Colonic mucosa (tissue), 4 donors: Measurements from ENCODE around the gene PLA2G10. TPM values are rescaled to one million over a fixed set of nuclear protein-coding genes. Genes with fewer than 3 reads are reported as not detected.
A peak's percentile ranks its signal among the peaks of the same experiment; 100 is the strongest.
"Not testable (repeated sequence)": the region's sequence is repeated elsewhere in the genome, so short reads cannot be mapped to it uniquely, and the experiment has no call there.

ENCODE experiments used
- DNase-seq: peaks from one replicate; pipeline ENCODE4 v3.0.0-alpha.2; 2020
- H3K27ac ChIP-seq: fragments of 200-600 bp; one replicate; pipeline ENCODE4 v1.8.0; 2021
- H3K27me3 ChIP-seq: fragments of 200-600 bp; one replicate; pipeline ENCODE4 v1.8.0; 2021
- H3K36me3 ChIP-seq: fragments of 200-600 bp; one replicate; pipeline ENCODE4 v1.8.0; 2021
- H3K4me1 ChIP-seq: fragments of 200-600 bp; one replicate; pipeline ENCODE4 v1.8.0; 2021; ENCODE audit warnings: mild to moderate bottlenecking
- H3K4me3 ChIP-seq: fragments of 200-600 bp; one replicate; pipeline ENCODE4 v1.8.0; 2021
- H3K9ac ChIP-seq, 2 donors: one replicate each; pipeline ENCODE4 v1.7.0; 2013; ENCODE audit warnings: control low read depth in 2 of 2, low read depth in 2 of 2, low read length in 2 of 2
- H3K9me3 ChIP-seq: fragments of 200-600 bp; one replicate; pipeline ENCODE4 v1.8.0; 2021
- intact Hi-C: fragments of 100-400 bp; cut with DNase I; formaldehyde crosslinking; loops from one replicate; pipeline ENCODE4 v1.14.1; 2022
- total RNA-seq, 2 donors: library from RNA; stranded (reverse); fragmentation: NEBNext Ultra II Directional in 1 of 2; extraction: Animal tissue kit (Norgen Biotek cat#: 25700) in 1 of 2; gene quantifications; one replicate each; pipeline ENCODE4 v1.2.1, GENCODE V29; 2021
- TF ChIP-seq, protein P1 (sequence below): fragments of 200-600 bp; IDR thresholded peaks from one replicate; pipeline ENCODE4 v1.8.0; 2022; ENCODE audit warnings: antibody characterized with exemption, mild to moderate bottlenecking
- donor health status: healthy.
- donor health status: DM: no; HTN: no; CAD: no.
- donor health status: DM: no; HTN: no; CAD: no.

The PLA2G10 gene
- total RNA-seq, 2 donors from 2014 or later, result 30.5 to 33.0 TPM

DNA sequence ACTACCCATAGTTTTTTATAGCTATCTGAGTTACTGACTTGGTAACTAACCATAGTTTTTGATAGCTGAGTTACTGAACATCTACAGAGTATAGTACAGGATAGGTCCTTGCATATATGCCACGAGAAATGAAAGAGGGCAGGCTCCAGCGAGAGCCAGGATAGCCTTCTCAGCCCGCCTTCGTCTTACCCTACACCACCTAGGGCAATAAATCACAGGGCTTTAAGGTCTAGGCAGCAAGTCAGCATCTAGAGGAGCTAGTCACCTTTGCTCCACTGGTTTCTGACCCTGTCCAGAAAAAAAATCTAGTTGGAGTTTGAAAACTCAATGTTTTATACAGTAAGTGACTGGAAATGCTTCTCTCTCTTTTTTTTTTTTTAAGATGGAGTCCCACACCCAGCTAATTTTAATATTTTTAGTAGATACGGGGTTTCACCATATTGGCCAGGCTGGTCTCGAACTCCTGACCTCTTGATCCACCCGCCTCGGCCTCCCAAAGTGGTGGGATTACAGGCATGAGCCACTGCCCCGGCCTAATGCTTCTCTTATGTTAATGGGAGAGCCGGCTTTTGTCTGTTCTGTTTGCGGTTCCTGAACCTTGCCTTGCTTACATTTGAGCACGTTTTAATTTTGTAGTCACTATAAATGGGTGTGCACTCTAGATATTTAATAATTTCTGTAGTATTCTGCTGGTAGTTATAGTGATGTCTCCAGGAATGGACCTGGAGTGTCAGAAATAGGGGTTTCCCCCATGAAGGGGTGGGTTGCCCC lies 58.5 kb downstream of the PLA2G10 start:
- Histone ChIP-seq H3K4me3 (no peak overlapping the region), H3K4me1 (peaks cover 8% of the 10 kb centered on the region), H3K36me3 (no peaks in the 10 kb centered on the region), H3K9me3 (no peaks in the 10 kb centered on the region), H3K27me3 (no peaks in the 10 kb centered on the region), H3K27ac (no peak overlapping the region), H3K9ac (peak overlapping the region in 1 of 2 donors; percentile 99)
- DNase-seq, result no peak
- intact Hi-C loops, result no loop called here
- TF ChIP-seq, protein P1, sequence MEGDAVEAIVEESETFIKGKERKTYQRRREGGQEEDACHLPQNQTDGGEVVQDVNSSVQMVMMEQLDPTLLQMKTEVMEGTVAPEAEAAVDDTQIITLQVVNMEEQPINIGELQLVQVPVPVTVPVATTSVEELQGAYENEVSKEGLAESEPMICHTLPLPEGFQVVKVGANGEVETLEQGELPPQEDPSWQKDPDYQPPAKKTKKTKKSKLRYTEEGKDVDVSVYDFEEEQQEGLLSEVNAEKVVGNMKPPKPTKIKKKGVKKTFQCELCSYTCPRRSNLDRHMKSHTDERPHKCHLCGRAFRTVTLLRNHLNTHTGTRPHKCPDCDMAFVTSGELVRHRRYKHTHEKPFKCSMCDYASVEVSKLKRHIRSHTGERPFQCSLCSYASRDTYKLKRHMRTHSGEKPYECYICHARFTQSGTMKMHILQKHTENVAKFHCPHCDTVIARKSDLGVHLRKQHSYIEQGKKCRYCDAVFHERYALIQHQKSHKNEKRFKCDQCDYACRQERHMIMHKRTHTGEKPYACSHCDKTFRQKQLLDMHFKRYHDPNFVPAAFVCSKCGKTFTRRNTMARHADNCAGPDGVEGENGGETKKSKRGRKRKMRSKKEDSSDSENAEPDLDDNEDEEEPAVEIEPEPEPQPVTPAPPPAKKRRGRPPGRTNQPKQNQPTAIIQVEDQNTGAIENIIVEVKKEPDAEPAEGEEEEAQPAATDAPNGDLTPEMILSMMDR, result no peak

DNA sequence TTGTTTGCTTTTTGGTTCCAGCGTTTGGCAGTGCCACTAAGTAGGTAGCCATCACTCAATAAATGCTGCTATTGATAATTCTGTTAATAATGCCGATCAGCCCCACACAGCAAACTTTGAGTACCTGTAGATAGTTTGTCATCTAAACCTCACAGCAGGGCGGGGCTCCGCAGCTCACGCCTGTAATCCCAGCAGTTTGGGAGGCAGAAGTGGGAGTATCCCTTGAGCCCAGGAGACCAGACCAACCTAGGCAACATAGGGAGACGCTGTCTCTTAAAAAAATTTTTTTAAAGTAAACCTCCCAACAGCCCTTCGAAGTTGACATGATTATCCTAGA lies 59.8 kb downstream of the PLA2G10 start:
- TF ChIP-seq, protein P1, result no peak
- Histone ChIP-seq H3K27ac (peak overlapping the region; percentile 96), H3K9ac (peak overlapping the region in 1 of 2 donors; percentile 99), H3K4me1 (peaks cover 8% of the 10 kb centered on the region), H3K4me3 (peak overlapping the region; percentile 82), H3K36me3 (no peaks in the 10 kb centered on the region), H3K9me3 (no peaks in the 10 kb centered on the region), H3K27me3 (no peaks in the 10 kb centered on the region)
- peak; percentile 40 for DNase-seq
- intact Hi-C loops, result no loop called here

DNA sequence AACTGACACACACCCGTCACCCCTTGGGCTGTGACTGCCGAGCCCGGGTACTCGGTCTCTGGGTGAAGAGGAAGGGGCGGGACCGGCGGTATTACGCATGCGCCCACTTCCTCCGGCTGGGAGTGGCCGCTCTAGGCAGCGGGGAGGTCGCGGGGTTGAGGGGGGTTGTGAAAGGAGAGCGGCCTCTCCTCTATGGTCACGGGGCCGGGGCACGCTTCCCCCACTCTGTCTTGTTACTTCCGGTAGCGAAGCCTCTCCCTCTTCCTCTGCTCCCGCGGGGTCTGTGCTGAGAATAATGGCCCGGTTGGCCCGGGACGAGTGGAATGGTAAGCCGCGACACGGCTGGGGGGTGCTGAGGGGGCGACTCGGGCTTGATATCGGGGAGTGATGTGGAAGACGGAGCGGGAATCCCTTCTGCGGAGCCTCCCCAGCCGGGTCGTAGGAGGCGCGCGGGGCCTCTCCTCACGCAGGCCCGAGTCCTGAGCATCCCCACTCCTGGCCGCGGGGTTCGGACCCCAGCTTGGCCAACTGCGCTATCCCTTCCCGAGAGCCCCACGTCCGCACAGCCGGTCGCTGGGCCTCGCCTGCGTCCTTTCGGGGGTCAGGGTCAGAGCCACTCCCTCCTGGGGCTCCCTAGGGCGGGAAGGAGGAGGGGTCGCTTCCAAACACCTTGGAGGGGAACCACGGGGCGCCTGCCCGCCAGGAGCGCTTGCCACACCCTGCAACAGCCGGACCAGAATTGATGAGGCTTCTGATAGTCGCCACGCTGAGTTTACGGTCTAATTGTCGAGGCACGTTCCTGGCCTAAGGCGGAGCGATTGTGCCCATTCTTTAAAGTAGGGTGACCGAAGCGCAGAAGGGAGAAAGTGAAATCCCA lies 61.2 kb downstream of the PLA2G10 start, which contains the start of gene BFAR:
TSS of gene BFAR (plus strand) at position 259 of the 877 bp plus-strand sequence. CDS start 11,396 bp downstream, outside the sequence.
- Histone ChIP-seq H3K27me3 (no peaks in the 10 kb centered on the region), H3K4me1 (peaks cover 8% of the 10 kb centered on the region), H3K9ac (peak within 1 kb of the TSS; percentile 99), H3K36me3 (no peaks in the 10 kb centered on the region), H3K27ac (peak within 1 kb of the TSS; percentile 96), H3K9me3 (no peaks in the 10 kb centered on the region), H3K4me3 (peak within 1 kb of the TSS; percentile 82)
- DNase-seq, result peak; percentile 99
- intact Hi-C loops, result no loop called here
- TF ChIP-seq, protein P1, result no peak

DNA sequence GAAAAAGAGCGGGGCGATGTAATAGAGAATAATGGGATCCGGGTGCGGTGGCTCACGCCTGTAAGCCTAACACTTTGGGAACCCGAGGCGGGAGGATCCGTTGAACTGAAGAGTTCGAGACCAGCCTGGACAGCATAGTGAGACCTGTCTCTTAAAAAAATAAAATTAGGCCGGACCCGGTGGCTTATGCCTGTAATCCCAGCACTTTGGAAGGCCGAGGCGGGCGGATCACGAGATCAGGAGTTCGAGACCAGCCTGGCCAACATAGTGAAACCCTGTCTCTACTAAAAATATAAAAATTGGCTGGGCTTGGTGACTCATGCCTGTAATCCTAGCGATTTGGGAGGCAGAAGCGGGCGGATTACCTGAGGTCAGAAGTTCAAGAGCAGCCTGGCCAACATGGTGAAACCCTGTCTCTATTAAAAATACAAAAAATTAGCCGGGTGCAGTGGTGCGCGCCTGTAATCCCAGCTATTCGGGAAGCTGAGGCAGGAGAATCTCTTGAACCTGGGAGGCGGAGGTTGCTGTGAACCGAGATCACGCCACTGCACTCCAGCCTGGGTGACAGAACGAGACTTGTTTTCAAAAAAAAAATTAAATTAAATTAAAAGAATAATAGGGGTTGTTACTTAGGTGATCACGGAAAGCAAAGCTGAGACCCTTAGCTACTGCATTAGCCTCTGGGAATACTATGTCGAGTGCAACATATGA lies 63.3 kb downstream of the PLA2G10 start:
- DNase-seq, H3K4me1 ChIP-seq, H3K27me3 ChIP-seq, H3K4me3 ChIP-seq, H3K36me3 ChIP-seq, H3K9me3 ChIP-seq, intact Hi-C loops: not testable (repeated sequence)
- peak overlapping the region in 1 of 2 donors; percentile 98 for H3K9ac ChIP-seq
- peak overlapping the region; percentile 92 for H3K27ac ChIP-seq

DNA sequence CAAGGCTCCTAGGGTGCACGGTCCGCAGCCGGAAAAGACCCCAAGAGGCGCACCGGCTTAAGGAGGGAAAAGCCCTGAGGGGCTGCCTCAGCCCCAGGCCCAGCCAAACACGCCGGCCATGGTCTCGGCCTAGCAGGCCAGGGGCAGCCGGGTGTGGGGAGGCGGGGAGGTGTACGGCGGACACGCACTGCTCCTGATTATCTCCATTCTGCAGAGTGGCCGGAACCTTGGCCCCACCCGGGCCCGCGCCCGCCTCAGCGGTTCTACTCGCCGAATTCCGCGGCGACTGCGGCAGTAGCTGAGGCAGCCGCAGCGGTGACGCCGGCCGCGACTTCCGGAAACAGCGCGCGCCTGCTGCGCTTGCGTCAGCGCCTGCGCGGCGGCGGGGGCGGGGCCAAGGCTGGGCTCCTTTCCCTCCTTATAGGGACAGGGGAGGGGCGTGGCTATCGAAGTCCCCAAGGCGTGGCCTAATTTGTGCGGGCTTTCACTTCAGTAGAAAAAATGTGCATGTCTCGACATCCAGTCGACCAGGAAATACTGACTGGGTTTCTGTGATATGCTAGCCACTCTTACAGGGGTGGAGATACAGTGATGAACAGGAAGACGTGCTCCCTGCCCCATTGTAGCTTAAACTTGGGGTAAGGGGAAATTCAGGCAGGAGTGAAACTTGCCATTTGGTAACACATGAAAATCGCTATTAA lies 64.0 kb downstream of the PLA2G10 start, which contains the start of gene PARN:
TSS of gene PARN (minus strand) at position 342 of the 701 bp plus-strand sequence. CDS start at position 207, 135 bp downstream.
- Histone ChIP-seq H3K4me3 (peak within 1 kb of the TSS; percentile 81), H3K4me1 (peaks cover 8% of the 10 kb centered on the region), H3K36me3 (no peaks in the 10 kb centered on the region), H3K27ac (peak within 1 kb of the TSS; percentile 92), H3K9ac (peak within 1 kb of the TSS; percentile 90 to 98), H3K27me3 (no peaks in the 10 kb centered on the region), H3K9me3 (no peaks in the 10 kb centered on the region)
- TF ChIP-seq, protein P1, result no peak
- DNase-seq, result peak; percentile 98
- intact Hi-C loops, result no loop called here
